Activated CD4-positive, alpha-beta T cell treated with anti-CD3 and anti-CD28 coated beads for 24 hours (primary cell): ENCODE data around the gene CGB1.
A peak's percentile ranks its signal among the peaks of the same experiment; 100 is the strongest.
"Not testable (repeated sequence)": the region's sequence is repeated elsewhere in the genome, so short reads cannot be mapped to it uniquely, and the experiment has no call there.

Source experiments
- DNase-seq, 2 donors: peaks; one replicate each; pipeline ENCODE4 v3.0.0-alpha.2; 2020; ENCODE audit warnings: low read depth in 2 of 2

The CGB1 gene

GRCh38 chr19:49036815-49037214, at the start of gene CGB1:
Gene CGB1 (minus strand): TSS chr19:49036895. CDS start chr19:49036711, 184 bp downstream.
- peak in 1 of 2 donors; percentile 37 for DNase-seq

GRCh38 chr19:49086296-49086695, 49.6 kb upstream of the CGB1 start:
- no peak for DNase-seq

- DNase-seq, result no peak
Measured at GRCh38 chr19:49085868-49086232, 49.2 kb upstream of the CGB1 start.

GRCh38 chr19:49085020-49085867, 48.5 kb upstream of the CGB1 start, which contains the start of gene SNRNP70:
Gene SNRNP70 (plus strand): TSS chr19:49085451. CDS start chr19:49086415, 964 bp downstream.
- DNase-seq, result peak; percentile 97 to 98

GRCh38 chr19:49084206-49085019, 47.7 kb upstream of the CGB1 start:
- DNase-seq, result no peak

- DNase-seq, result no peak
Measured at GRCh38 chr19:49081273-49081672, 44.6 kb upstream of the CGB1 start.

- no peak for DNase-seq
Measured at GRCh38 chr19:49080392-49080791, 43.7 kb upstream of the CGB1 start.

GRCh38 chr19:49074869-49075268, 38.2 kb upstream of the CGB1 start:
- not testable (repeated sequence) for DNase-seq

- DNase-seq, result no peak
Measured at GRCh38 chr19:49073514-49074378, 37.1 kb upstream of the CGB1 start.

GRCh38 chr19:49071860-49072547, 35.3 kb upstream of the CGB1 start:
- DNase-seq, result no peak

- DNase-seq, result no peak
Measured at GRCh38 chr19:49070416-49070815, 33.7 kb upstream of the CGB1 start.

- DNase-seq, result no peak
Measured at GRCh38 chr19:49069026-49069425, 32.3 kb upstream of the CGB1 start.

GRCh38 chr19:49067554-49067953, 30.9 kb upstream of the CGB1 start:
- DNase-seq, result no peak

GRCh38 chr19:49065905-49066512, 29.3 kb upstream of the CGB1 start:
- DNase-seq, result no peak

- no peak for DNase-seq
Measured at GRCh38 chr19:49064768-49065611, 28.3 kb upstream of the CGB1 start, which contains the start of gene NTF4. Gene NTF4 (minus strand): TSS chr19:49064818. CDS start chr19:49061997, 2,821 bp downstream.

- DNase-seq, result no peak
Measured at GRCh38 chr19:49064029-49064629, 27.4 kb upstream of the CGB1 start.

GRCh38 chr19:49061445-49061844, 24.8 kb upstream of the CGB1 start:
- no peak for DNase-seq

- no peak for DNase-seq
Measured at GRCh38 chr19:49061000-49061399, 24.3 kb upstream of the CGB1 start.

- no peak for DNase-seq
Measured at GRCh38 chr19:49059053-49059452, 22.4 kb upstream of the CGB1 start.
